Suprapubic skin (tissue), 4 donors: ENCODE measurements around the gene LRMDA. TPM values are rescaled to one million over a fixed set of nuclear protein-coding genes. Genes with fewer than 3 reads are reported as not detected.

ENCODE experiments used
- DNase-seq, 2 donors: peaks; one replicate each; pipeline ENCODE4 v3.0.0-alpha.2; 2019; ENCODE audit warnings: low spot score in 2 of 2
- H3K27ac ChIP-seq: fragments of 200-600 bp; sonication (generic); one replicate; pipeline ENCODE4 v1.5.1; 2019
- H3K27me3 ChIP-seq: fragments of 200-600 bp; sonication (generic); one replicate; pipeline ENCODE4 v1.5.1; 2019
- H3K36me3 ChIP-seq: fragments of 200-600 bp; sonication (generic); one replicate; pipeline ENCODE4 v1.5.1; 2019
- H3K4me1 ChIP-seq: fragments of 200-600 bp; sonication (generic); one replicate; pipeline ENCODE4 v1.5.1; 2019
- H3K4me3 ChIP-seq: fragments of 200-600 bp; sonication (generic); one replicate; pipeline ENCODE4 v1.5.1; 2019; ENCODE audit warnings: mild to moderate bottlenecking
- H3K9me3 ChIP-seq: fragments of 200-600 bp; sonication (generic); one replicate; pipeline ENCODE4 v1.5.1; 2019
- EP300 ChIP-seq: sonication (generic); formaldehyde crosslinking; IDR thresholded peaks from one replicate; pipeline ENCODE4 v1.6.1; 2017; ENCODE audit warnings: antibody characterized with exemption
- POLR2A ChIP-seq, 2 donors: fragments of 450-650 bp; IDR thresholded peaks; one replicate each; pipeline ENCODE4 v1.6.1; 2017; ENCODE audit warnings: antibody characterized with exemption in 2 of 2, mild to moderate bottlenecking in 2 of 2, moderate library complexity in 2 of 2
- POLR2AphosphoS5 ChIP-seq, 3 donors: sonication (generic); formaldehyde crosslinking; IDR thresholded peaks; one replicate each; pipeline ENCODE4 v1.6.1; 2017; ENCODE audit warnings: antibody characterized with exemption in 3 of 3
- WGBS: methylation state at CpG from one replicate; pipeline ENCODE4 v1.1.5; 2018; 5-methylcytosine and 5-hydroxymethylcytosine counted together
- total RNA-seq, 4 donors: library from RNA; depleted of rRNA; stranded (reverse); fragments of >200 nt; gene quantifications; one replicate each; pipeline ENCODE4 v1.1.0, GENCODE V29; 2016
- TF ChIP-seq, protein P1 (sequence below), 2 donors: fragments of 200-600 bp in 1 of 2; fragments of 450-650 bp in 1 of 2; sonication (generic) in 1 of 2; IDR thresholded peaks; one replicate each; pipeline ENCODE4 v1.5.1; 2016 to 2019; ENCODE audit warnings: antibody characterized with exemption in 2 of 2, mild to moderate bottlenecking in 1 of 2, moderate library complexity in 1 of 2

LRMDA gene
- total RNA-seq, 4 donors from 2014 or later = 0.10 to 2.9 (median 1.9) TPM; not detected in 1

DNA sequence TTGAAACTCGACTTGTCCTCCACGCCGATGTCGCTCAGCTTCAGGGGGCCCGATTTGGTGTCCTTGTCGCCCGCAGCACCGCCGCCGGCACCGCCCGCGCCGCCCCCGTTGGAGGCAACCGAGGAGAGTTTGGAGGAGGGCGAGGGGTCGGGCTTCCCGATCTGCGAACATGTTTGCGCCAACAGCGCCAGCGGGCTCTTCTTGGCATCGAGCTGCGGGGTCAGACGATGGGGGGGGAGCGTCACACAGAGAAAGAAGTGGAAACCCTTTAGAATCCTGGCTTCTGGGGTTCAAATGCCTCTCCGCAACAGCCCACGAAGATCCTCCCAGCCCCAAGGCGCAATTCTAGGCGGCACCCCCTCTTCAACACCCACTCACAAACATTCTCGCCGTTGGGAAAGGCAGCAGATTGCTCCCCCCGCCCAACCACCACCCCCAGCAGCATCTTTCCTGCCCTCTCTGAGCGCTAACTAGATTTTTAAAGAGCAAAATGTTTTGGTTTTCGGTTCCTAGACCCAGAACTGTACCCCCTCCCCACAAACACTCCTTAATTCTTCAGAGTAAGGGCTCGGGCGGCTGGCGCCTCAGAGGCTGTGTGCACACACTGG lies 31.2 kb upstream of the LRMDA start:
- no peak for DNase-seq
- Histone ChIP-seq H3K36me3 (peaks cover 11% of the 10 kb centered on the region), H3K9me3 (no peaks in the 10 kb centered on the region), H3K27me3 (peaks cover 7% of the 10 kb centered on the region), H3K27ac (peak overlapping the region; percentile 97), H3K4me1 (peaks cover 58% of the 10 kb centered on the region), H3K4me3 (peak overlapping the region; percentile 89)
- WGBS = 0% methylated on average over 13 of the region's 39 CpGs
- TF ChIP-seq POLR2AphosphoS5 (IDR thresholded peaks at IDR 0.05) = no peak
- no peak for TF ChIP-seq EP300
- TF ChIP-seq, protein P1, sequence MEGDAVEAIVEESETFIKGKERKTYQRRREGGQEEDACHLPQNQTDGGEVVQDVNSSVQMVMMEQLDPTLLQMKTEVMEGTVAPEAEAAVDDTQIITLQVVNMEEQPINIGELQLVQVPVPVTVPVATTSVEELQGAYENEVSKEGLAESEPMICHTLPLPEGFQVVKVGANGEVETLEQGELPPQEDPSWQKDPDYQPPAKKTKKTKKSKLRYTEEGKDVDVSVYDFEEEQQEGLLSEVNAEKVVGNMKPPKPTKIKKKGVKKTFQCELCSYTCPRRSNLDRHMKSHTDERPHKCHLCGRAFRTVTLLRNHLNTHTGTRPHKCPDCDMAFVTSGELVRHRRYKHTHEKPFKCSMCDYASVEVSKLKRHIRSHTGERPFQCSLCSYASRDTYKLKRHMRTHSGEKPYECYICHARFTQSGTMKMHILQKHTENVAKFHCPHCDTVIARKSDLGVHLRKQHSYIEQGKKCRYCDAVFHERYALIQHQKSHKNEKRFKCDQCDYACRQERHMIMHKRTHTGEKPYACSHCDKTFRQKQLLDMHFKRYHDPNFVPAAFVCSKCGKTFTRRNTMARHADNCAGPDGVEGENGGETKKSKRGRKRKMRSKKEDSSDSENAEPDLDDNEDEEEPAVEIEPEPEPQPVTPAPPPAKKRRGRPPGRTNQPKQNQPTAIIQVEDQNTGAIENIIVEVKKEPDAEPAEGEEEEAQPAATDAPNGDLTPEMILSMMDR (IDR thresholded peaks at IDR 0.05) = no peak
- no peak for TF ChIP-seq POLR2A (IDR thresholded peaks at IDR 0.05)

DNA sequence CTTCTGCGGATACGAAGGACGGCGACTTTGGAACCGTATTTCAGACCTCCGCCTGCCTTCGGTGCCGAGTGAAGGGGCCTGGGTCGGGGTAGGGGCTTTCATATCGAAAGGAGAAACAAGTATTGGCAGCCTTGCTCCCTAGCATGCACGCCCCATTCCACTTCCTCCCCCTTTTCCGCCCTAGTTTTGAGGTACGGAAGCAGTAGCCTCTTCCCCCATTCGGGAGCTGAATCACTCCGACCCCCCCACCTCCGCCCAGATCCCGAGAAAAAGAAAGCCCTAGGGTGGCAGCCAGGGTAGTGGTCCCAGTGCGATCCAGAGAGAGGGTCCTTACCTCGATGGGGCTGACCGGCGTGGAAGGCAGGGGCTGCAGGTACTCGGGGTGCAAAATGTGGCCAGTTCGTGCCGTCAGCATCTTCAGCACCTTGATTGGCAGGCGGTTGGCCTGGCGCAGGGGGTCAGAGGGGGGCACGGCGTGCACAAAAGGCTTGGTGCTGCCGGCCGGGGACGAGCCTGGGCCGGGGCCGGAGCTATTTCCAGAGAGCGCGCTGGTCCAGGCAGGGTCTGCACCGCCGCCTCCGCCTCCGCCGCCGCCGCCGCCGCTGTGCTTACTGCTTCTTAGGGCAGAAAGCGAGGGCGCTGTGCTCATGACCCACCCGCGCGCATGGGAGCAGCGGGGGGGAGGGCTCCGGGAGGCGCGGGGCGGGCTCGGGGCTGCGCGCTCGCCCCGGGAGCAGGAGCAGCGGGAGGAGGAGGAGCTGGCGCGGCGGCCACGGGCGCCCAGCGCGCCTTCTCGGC lies 30.5 kb upstream of the LRMDA start:
- WGBS = under 1% methylated on average over 28 of the region's 68 CpGs
- H3K36me3 ChIP-seq = peaks cover 11% of the 10 kb centered on the region
- no peaks in the 10 kb centered on the region for H3K9me3 ChIP-seq
- peaks cover 7% of the 10 kb centered on the region for H3K27me3 ChIP-seq
- peak overlapping the region; percentile 89 for H3K4me3 ChIP-seq
- peak; percentile 83 to 85 for DNase-seq
- peaks cover 59% of the 10 kb centered on the region for H3K4me1 ChIP-seq
- peak overlapping the region; percentile 97 for H3K27ac ChIP-seq
- no peak for TF ChIP-seq EP300
- TF ChIP-seq, protein P1 (IDR thresholded peaks at IDR 0.05) = no peak
- TF ChIP-seq POLR2AphosphoS5 (IDR thresholded peaks at IDR 0.05) = no peak

DNA sequence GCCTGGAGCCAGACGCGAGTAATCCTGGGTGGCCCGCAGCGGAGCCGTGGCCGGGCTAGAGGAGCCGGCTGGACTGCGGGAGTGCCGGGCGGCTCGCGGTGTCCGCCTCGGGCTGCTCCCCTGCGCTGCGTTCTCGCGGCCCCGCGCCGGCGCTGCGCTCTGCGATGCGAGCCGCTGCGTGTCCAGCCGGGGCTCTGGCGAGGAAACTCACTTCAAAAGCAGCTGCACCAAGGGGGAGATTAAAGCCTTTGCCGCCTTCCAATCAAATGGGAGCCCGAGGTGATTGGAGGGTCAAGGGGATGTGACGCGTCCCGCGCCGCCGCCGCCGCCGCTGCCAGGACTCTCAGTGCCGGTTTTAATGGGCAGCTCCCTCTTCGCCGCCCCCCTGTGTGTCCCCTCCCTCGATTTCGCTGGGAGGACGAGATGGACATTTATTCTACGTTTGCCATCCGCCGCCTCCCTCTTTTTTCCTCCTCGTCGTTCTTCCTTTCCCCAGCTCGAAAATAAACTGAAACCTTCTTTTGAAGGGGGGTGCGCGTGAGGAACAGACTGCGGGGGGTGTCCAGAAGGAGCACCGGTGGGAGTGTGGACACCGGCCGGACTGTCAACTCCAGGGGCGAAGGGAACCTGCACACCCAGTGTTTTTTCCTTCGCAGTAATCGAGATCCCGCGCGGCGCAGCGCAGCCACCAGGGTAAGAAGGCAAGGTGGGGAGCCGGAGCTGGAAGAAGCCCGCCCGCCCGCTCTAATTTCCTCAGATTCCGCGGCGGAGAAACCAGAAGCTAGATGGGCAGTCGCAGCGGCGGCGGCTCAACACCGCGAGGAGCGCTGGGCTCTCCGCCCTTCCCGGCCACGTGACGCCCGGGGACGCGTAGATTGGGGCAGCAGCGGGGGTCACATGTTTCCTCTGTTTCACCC lies 29.6 kb upstream of the LRMDA start, which contains the start of gene ZNF503:
Gene ZNF503, minus strand, starts transcription at position 196 of the 917 bp plus-strand sequence. CDS start 345 bp downstream, outside the sequence.
- peak within 1 kb of the TSS; percentile 97 for H3K27ac ChIP-seq
- peak within 1 kb of the TSS; percentile 89 for H3K4me3 ChIP-seq
- DNase-seq = peak; percentile 98 to 99
- no peaks in the 10 kb centered on the region for H3K9me3 ChIP-seq
- H3K4me1 ChIP-seq = peaks cover 51% of the 10 kb centered on the region
- WGBS = under 1% methylated on average over 45 of the region's 88 CpGs
- peaks cover 11% of the 10 kb centered on the region for H3K36me3 ChIP-seq
- peaks cover 7% of the 10 kb centered on the region for H3K27me3 ChIP-seq
- peak; percentile 45 to 69 (median 64) for TF ChIP-seq POLR2AphosphoS5 (IDR thresholded peaks at IDR 0.05)
- peak; percentile 61 to 96 for TF ChIP-seq POLR2A (IDR thresholded peaks at IDR 0.05)
- TF ChIP-seq EP300 = no peak
- TF ChIP-seq, protein P1 (IDR thresholded peaks at IDR 0.05) = peak; percentile 22 to 35

DNA sequence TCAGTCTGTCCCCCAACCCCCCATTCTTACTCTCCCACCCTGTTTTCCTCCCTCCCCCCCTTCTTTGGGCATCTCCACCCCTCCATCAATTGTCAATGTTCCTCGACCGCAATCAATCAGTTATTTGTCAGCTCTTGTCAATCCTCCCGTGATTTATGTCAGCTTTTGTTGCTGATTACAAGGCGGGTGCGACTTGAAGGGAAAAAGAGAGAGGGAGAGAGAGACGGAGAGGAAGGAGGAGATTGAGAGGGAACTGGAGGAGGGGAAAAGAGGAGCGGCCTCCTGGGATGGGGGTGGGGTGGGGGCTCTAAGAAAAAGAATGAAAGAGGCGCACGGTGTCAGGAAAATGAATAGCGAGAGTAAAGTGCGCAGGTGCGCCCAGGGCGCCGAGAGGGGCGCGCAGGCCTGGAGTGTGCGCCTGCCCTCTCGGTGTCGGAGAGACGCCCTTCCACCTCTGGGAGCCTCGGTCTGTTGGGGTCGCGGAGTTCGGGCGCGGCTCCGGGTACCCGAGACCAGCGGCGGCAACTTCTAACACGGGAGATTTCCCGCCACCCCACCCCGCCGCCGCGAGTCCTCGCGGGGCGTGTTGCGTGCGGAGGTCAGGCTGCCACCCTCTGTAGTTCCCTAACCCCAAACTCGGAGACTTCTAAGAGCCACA lies 28.8 kb upstream of the LRMDA start:
- peaks cover 7% of the 10 kb centered on the region for H3K27me3 ChIP-seq
- H3K4me1 ChIP-seq = peaks cover 48% of the 10 kb centered on the region
- peak in 1 of 2 donors; percentile 70 for DNase-seq
- H3K27ac ChIP-seq = peak overlapping the region; percentile 97
- peak overlapping the region; percentile 89 for H3K4me3 ChIP-seq
- WGBS = 1% methylated on average over 20 of the region's 42 CpGs
- TF ChIP-seq POLR2AphosphoS5 (IDR thresholded peaks at IDR 0.05) = no peak
- no peak for TF ChIP-seq EP300
- TF ChIP-seq, protein P1 (IDR thresholded peaks at IDR 0.05) = no peak
- no peak for TF ChIP-seq POLR2A (IDR thresholded peaks at IDR 0.05)
- H3K36me3 ChIP-seq = peaks cover 11% of the 10 kb centered on the region
- H3K9me3 ChIP-seq = no peaks in the 10 kb centered on the region
